Dendritic cell treated with granulocyte-macrophage colony-stimulating factor and Interleukin-4, amounts not matched to agents 40 ng/mL and 50 ng/mL, for 4 days (primary cell): ENCODE data around the gene METTL27.
"Not testable (repeated sequence)": the region's sequence is repeated elsewhere in the genome, so short reads cannot be mapped to it uniquely, and the experiment has no call there.

Experiments
- H3K27ac Mint-ChIP-seq: one replicate; pipeline ENCODE4 v1.8.0; 2022; ENCODE audit warnings: mild to moderate bottlenecking, mixed read lengths
- H3K27me3 Mint-ChIP-seq: one replicate; pipeline ENCODE4 v1.8.0; 2022; ENCODE audit warnings: mild to moderate bottlenecking, mixed read lengths
- H3K36me3 Mint-ChIP-seq: one replicate; pipeline ENCODE4 v1.8.0; 2022; ENCODE audit warnings: low read depth, mixed read lengths
- H3K4me1 Mint-ChIP-seq: one replicate; pipeline ENCODE4 v1.8.0; 2022; ENCODE audit warnings: low read depth, mixed read lengths
- H3K4me3 Mint-ChIP-seq: one replicate; pipeline ENCODE4 v1.8.0; 2022; ENCODE audit warnings: mild to moderate bottlenecking, moderate library complexity, mixed read lengths
- H3K9me3 Mint-ChIP-seq: one replicate; pipeline ENCODE4 v1.8.0; 2022; ENCODE audit warnings: mixed read lengths
- intact Hi-C: fragments of 100-400 bp; cut with micrococcal nuclease; formaldehyde crosslinking; loops from one replicate; pipeline ENCODE4 v1.15.0; 2022

The METTL27 gene

GRCh38 chr7:73838642-73839041 lies 3.7 kb downstream of the METTL27 start:
- H3K27ac Mint-ChIP-seq, result peak overlapping the region; percentile 61
- intact Hi-C loops, result no loop called here
- H3K4me1 Mint-ChIP-seq, result peaks cover 51% of the 10 kb centered on the region
- H3K27me3 Mint-ChIP-seq, result peaks cover 26% of the 10 kb centered on the region
- no peak overlapping the region for H3K4me3 Mint-ChIP-seq
- H3K9me3 Mint-ChIP-seq, result no peaks in the 10 kb centered on the region
- peaks cover 34% of the 10 kb centered on the region for H3K36me3 Mint-ChIP-seq

GRCh38 chr7:73837167-73837566 lies 5.1 kb downstream of the METTL27 start:
- H3K4me3 Mint-ChIP-seq, H3K27ac Mint-ChIP-seq, intact Hi-C loops, H3K9me3 Mint-ChIP-seq: not testable (repeated sequence)
- Mint-ChIP-seq H3K4me1 (peaks cover 58% of the 10 kb centered on the region), H3K27me3 (peaks cover 28% of the 10 kb centered on the region), H3K36me3 (peaks cover 30% of the 10 kb centered on the region)

- intact Hi-C loops, result no loop called here
Observed at GRCh38 chr7:73834626-73835191, 7.6 kb downstream of the METTL27 start.

GRCh38 chr7:73833251-73833919 lies 8.9 kb downstream of the METTL27 start:
- peaks cover 61% of the 10 kb centered on the region for H3K4me1 Mint-ChIP-seq
- H3K36me3 Mint-ChIP-seq, result no peaks in the 10 kb centered on the region
- H3K4me3 Mint-ChIP-seq, result peak overlapping the region; percentile 5
- intact Hi-C loops, result no loop called here
- H3K27ac Mint-ChIP-seq, result peak overlapping the region; percentile 73
- H3K9me3 Mint-ChIP-seq, result no peaks in the 10 kb centered on the region
- H3K27me3 Mint-ChIP-seq, result peaks cover 42% of the 10 kb centered on the region

More at GRCh38 chr7:73834626-73835191, 7.6 kb downstream of the METTL27 start:
- H3K4me1 Mint-ChIP-seq, result peaks cover 61% of the 10 kb centered on the region
- peaks cover 7% of the 10 kb centered on the region for H3K36me3 Mint-ChIP-seq
- H3K9me3 Mint-ChIP-seq, result no peaks in the 10 kb centered on the region
- no peak overlapping the region for H3K27ac Mint-ChIP-seq
- peaks cover 45% of the 10 kb centered on the region for H3K27me3 Mint-ChIP-seq
- H3K4me3 Mint-ChIP-seq, result no peak overlapping the region

- no peaks in the 10 kb centered on the region for H3K9me3 Mint-ChIP-seq
- H3K4me3 Mint-ChIP-seq, result peak overlapping the region; percentile 42
- no peaks in the 10 kb centered on the region for H3K36me3 Mint-ChIP-seq
- H3K4me1 Mint-ChIP-seq, result peaks cover 61% of the 10 kb centered on the region
- peak overlapping the region; percentile 98 for H3K27ac Mint-ChIP-seq
- intact Hi-C loops, result no loop called here
- H3K27me3 Mint-ChIP-seq, result peaks cover 36% of the 10 kb centered on the region
Observed at GRCh38 chr7:73832806-73833205, 9.5 kb downstream of the METTL27 start.

GRCh38 chr7:73831834-73832651 lies 10.3 kb downstream of the METTL27 start:
- H3K4me3 Mint-ChIP-seq, result peak overlapping the region; percentile 69
- peak overlapping the region; percentile 98 for H3K27ac Mint-ChIP-seq
- peaks cover 34% of the 10 kb centered on the region for H3K27me3 Mint-ChIP-seq
- no peaks in the 10 kb centered on the region for H3K36me3 Mint-ChIP-seq
- peaks cover 67% of the 10 kb centered on the region for H3K4me1 Mint-ChIP-seq
- no peaks in the 10 kb centered on the region for H3K9me3 Mint-ChIP-seq
- intact Hi-C loops, result no loop called here

- no peaks in the 10 kb centered on the region for H3K36me3 Mint-ChIP-seq
- intact Hi-C loops, result no loop called here
- H3K4me3 Mint-ChIP-seq, result peak overlapping the region; percentile 69
- H3K9me3 Mint-ChIP-seq, result no peaks in the 10 kb centered on the region
- peaks cover 72% of the 10 kb centered on the region for H3K4me1 Mint-ChIP-seq
- peak overlapping the region; percentile 98 for H3K27ac Mint-ChIP-seq
- peaks cover 34% of the 10 kb centered on the region for H3K27me3 Mint-ChIP-seq
Observed at GRCh38 chr7:73831584-73831833, 10.8 kb downstream of the METTL27 start.

- Mint-ChIP-seq H3K9me3 (no peaks in the 10 kb centered on the region), H3K27me3 (peaks cover 34% of the 10 kb centered on the region), H3K4me1 (peaks cover 78% of the 10 kb centered on the region), H3K27ac (peak within 1 kb of the TSS; percentile 98), H3K4me3 (peak within 1 kb of the TSS; percentile 69), H3K36me3 (no peaks in the 10 kb centered on the region)
- intact Hi-C loops, result no loop called here
Observed at GRCh38 chr7:73830681-73831583, 11.4 kb downstream of the METTL27 start, which contains the start of gene CLDN4. CLDN4 (plus strand) TSS chr7:73830996; CDS start chr7:73831202, 206 bp downstream.

GRCh38 chr7:73829921-73830680 lies 12.2 kb downstream of the METTL27 start:
- H3K4me3 Mint-ChIP-seq, result peak overlapping the region; percentile 1
- H3K27ac Mint-ChIP-seq, result peak overlapping the region; percentile 98
- H3K27me3 Mint-ChIP-seq, result peaks cover 34% of the 10 kb centered on the region
- H3K36me3 Mint-ChIP-seq, result no peaks in the 10 kb centered on the region
- no peaks in the 10 kb centered on the region for H3K9me3 Mint-ChIP-seq
- peaks cover 86% of the 10 kb centered on the region for H3K4me1 Mint-ChIP-seq
- intact Hi-C loops, result no loop called here

GRCh38 chr7:73829505-73829904 lies 12.8 kb downstream of the METTL27 start:
- peaks cover 92% of the 10 kb centered on the region for H3K4me1 Mint-ChIP-seq
- H3K27ac Mint-ChIP-seq, result peak overlapping the region; percentile 98
- intact Hi-C loops, result no loop called here

GRCh38 chr7:73828972-73829371 lies 13.3 kb downstream of the METTL27 start:
- Mint-ChIP-seq H3K9me3 (no peaks in the 10 kb centered on the region), H3K27ac (peak overlapping the region; percentile 98), H3K36me3 (no peaks in the 10 kb centered on the region), H3K27me3 (peaks cover 36% of the 10 kb centered on the region), H3K4me1 (peaks cover 94% of the 10 kb centered on the region), H3K4me3 (peak overlapping the region; percentile 11)
- intact Hi-C loops, result no loop called here

More at GRCh38 chr7:73829505-73829904, 12.8 kb downstream of the METTL27 start:
- Mint-ChIP-seq H3K4me3 (peak overlapping the region; percentile 1), H3K9me3 (no peaks in the 10 kb centered on the region), H3K36me3 (no peaks in the 10 kb centered on the region), H3K27me3 (peaks cover 34% of the 10 kb centered on the region)

GRCh38 chr7:73828107-73828803 lies 14.1 kb downstream of the METTL27 start:
- peak overlapping the region; percentile 98 for H3K27ac Mint-ChIP-seq
- H3K27me3 Mint-ChIP-seq, result peaks cover 39% of the 10 kb centered on the region
- no peaks in the 10 kb centered on the region for H3K36me3 Mint-ChIP-seq
- H3K9me3 Mint-ChIP-seq, result no peaks in the 10 kb centered on the region
- intact Hi-C loops, result no loop called here
- peaks cover 97% of the 10 kb centered on the region for H3K4me1 Mint-ChIP-seq
- no peak overlapping the region for H3K4me3 Mint-ChIP-seq
